GM21381 (cell line): ENCODE data around the gene C1orf198.

Experiments
- ATAC-seq: cut with Tn5 transposase; IDR thresholded peaks from one replicate; pipeline ENCODE4 v1.9.1; 2021; ENCODE audit warnings: mild to moderate bottlenecking, moderate library complexity; ENCODE audit not compliant: unreplicated experiment

Gene C1orf198

GRCh38 chr1:230814949-230815692, 53.2 kb downstream of the C1orf198 start:
- no peak for ATAC-seq

GRCh38 chr1:230812568-230812967, 55.8 kb downstream of the C1orf198 start:
- ATAC-seq, result no peak

GRCh38 chr1:230809256-230809990, 58.9 kb downstream of the C1orf198 start:
- no peak for ATAC-seq

- ATAC-seq, result no peak
These were observed 59.9 kb downstream of the C1orf198 start for GRCh38 chr1:230808281-230808872.

- ATAC-seq, result no peak
These were observed 60.6 kb downstream of the C1orf198 start for GRCh38 chr1:230807561-230808280.

- ATAC-seq, result no peak
These were observed 61.3 kb downstream of the C1orf198 start for GRCh38 chr1:230807029-230807428.

- ATAC-seq, result no peak
These were observed 61.8 kb downstream of the C1orf198 start for GRCh38 chr1:230806552-230806951.

GRCh38 chr1:230804396-230804795, 63.9 kb downstream of the C1orf198 start:
- ATAC-seq, result no peak

- no peak for ATAC-seq
These were observed 67.2 kb downstream of the C1orf198 start for GRCh38 chr1:230800891-230801840.

- ATAC-seq, result no peak
These were observed 69.8 kb downstream of the C1orf198 start for GRCh38 chr1:230798491-230798890.

GRCh38 chr1:230797942-230798365, 70.4 kb downstream of the C1orf198 start:
- no peak for ATAC-seq

- no peak for ATAC-seq
These were observed 70.9 kb downstream of the C1orf198 start for GRCh38 chr1:230797376-230797920.

GRCh38 chr1:230796626-230797025, 71.7 kb downstream of the C1orf198 start:
- ATAC-seq, result no peak

- no peak for ATAC-seq
These were observed 73.3 kb downstream of the C1orf198 start for GRCh38 chr1:230794871-230795605.

GRCh38 chr1:230794431-230794830, 73.9 kb downstream of the C1orf198 start:
- no peak for ATAC-seq

GRCh38 chr1:230793463-230793745, 74.9 kb downstream of the C1orf198 start:
- no peak for ATAC-seq

GRCh38 chr1:230792691-230793462, 75.4 kb downstream of the C1orf198 start:
- no peak for ATAC-seq

- no peak for ATAC-seq
These were observed 76.2 kb downstream of the C1orf198 start for GRCh38 chr1:230791986-230792564.
